Measurements from ENCODE around the gene HSBP1L1.
A peak's percentile ranks its signal among the peaks of the same experiment; 100 is the strongest.

The HSBP1L1 gene

DNA sequence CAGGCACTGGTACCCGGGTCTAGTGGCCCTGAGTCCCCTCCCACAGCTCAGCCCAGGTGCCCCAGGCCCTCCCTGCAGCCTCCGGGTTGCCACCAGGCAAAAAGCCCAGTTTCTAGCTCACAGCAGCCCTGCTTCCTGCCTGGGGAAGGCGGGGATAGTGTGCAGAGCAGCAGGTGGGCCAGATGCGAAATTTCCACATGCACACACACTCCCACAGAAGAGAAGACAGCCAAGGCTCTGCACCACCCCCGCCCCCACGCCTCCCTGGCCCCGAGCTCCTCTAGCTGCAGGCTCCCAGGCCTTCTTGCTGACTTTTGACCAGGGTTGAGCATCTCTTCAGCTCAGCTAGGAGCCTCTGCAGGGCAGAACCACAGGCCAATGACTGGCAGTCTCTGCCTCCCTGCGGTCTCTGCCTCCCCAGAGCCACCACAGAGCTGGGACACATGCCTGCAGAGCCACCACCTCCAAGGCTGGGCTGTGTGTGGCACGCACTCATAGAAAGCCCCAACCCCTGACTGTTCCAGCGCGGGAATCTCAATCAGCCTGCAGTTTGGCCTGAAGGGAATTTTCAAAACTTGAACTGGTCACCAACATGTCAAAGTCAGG is 20.2 kb upstream of the HSBP1L1 start:
- no peak for FAIRE-seq
- DNase-seq (ENCODE audit: insufficient read length, low spot score) = no peak

DNA sequence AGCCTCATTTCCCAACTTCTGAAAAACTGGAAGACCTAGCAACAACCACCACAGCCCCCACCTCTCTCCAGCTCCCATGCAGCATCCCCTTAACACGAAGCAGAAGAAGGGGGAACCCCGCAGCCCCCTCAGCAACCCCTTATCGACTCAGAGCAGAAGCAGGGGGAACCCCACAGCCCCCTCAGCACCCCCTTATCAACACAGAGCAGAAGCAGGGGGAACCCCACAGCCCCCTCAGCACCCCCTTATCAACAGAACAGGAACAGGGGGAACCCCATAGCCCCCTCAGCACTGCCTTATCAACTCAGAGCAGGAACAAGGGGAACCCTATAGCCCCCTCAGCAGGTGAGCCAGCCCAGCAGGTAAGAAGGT is 19.7 kb upstream of the HSBP1L1 start:
- DNase-seq (ENCODE audit: insufficient read length, low spot score) = no peak
- no peak for FAIRE-seq

DNA sequence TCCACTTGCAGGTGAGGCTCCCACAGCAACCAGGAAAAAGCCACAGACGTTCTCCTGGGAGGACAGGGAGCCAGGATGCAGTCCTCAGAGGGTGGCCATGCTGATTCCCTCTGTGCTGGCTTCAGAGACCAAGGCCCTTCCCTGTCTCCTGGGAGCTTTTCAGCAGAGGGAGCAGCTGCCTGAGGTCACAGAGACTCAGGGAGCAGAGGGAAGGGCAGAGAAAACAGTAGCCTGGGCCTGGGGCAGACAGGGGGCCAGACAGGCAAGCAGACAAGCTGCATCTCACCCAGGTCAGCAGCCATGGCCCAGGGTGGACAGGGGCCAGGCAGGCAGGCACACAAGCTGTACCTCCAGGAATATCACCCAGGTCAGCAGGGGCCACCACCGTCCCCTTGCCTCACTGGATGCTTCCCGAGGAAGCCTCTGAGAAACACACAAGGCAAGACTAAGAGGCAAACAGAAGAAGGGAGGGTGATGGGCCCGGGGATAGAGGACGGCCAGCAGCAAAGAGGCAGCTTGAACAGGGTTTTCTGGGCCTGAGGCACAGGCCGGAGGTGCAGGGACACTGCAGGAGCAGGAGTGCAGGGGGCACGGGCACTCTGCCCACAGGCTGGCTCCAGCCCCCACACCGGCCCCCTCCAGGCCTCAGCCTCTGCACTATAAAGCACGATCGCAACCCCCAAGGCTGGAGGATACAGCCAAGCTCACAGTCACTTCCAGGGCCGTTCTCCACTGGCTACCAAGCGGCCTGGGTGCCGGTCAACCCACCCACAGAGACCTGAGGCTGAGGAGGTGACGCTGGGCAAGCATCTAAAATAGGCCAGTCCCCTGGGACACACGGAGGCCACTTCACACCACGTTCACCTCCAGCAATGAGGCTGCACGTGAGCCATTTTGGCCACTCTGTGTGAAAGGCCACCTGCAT is 19.1 kb upstream of the HSBP1L1 start:
- FAIRE-seq = no peak

DNA sequence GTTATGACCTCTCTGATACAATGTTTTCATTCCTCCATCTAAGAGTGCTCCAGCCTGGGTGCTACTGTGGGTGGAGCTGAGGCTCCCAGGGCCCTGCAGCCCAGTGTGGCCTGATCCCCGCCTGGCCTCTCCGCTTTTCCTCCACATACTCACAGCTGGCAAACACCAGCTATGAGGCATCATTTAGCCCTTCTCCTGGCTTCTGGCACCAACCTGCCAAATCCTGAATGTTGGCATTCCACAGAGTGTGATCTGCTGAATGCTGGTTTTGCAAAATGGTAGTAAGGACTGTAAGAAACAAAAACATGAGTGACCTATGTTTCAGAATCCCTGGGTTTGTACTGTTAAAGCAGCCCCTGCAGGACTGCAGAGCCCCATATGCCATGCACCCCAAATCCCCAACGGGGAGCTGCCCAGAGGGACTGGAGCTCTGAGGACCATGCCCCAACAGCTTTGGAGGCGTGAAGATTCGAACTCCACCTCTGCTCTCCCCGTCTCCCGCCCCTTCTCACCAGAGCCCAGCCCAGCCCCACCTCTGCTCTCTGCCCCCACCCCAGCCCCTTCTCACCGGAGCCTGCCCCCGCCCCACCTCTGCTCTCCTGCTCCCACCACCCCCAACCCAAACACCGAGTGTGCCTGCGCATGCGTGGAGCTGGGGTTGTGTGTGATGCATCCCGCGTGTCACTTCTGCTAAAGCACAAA is 17.2 kb upstream of the HSBP1L1 start:
- no peak for FAIRE-seq
- DNase-seq (ENCODE audit: insufficient read length, low spot score) = no peak

More for the DNA sequence above, 19.1 kb upstream of the HSBP1L1 start:
- no peak for DNase-seq (ENCODE audit: insufficient read length, low spot score)

GRCh38 chr18:79947881-79948610 is 16.4 kb upstream of the HSBP1L1 start:
- FAIRE-seq (no peak), DNase-seq (ENCODE audit: insufficient read length, low spot score) (no peak)

DNA sequence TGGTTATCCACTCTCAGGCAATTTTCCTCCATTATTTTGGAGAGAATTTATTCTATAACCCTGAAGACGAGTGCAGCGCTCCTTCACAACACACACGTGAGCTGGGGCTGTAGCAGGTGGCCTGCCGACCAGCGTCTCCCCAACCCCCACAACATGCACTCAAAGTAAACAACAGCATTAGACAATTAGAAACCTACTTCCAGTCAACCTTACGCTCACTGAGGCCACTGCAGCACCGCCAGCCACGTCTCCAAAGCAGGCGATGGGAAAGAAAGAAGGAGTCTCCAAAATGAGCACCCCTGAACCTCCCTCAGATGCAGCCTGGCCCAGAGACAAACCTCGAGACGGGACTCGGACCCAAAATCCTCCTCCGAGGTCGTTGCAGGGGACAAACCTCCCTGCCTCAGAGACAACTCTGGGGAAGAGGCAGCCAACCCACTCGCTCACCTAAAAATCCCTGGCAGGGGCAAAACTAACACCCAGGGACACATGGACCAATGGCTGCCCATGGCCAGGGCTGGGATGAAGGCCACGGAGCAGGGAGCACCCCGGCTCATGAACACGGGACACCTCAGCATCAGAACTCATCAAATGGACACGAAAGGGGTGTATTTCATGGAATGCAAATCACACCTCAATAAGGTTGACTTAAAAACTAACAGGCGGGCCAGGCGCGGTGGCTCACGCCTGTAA is 15.6 kb upstream of the HSBP1L1 start:
- DNase-seq (ENCODE audit: insufficient read length, low spot score) (no peak), FAIRE-seq (no peak)

- no peak for DNase-seq (ENCODE audit: insufficient read length, low spot score)
- FAIRE-seq = no peak
Measured at GRCh38 chr18:79949697-79950487, 14.6 kb upstream of the HSBP1L1 start.

DNA sequence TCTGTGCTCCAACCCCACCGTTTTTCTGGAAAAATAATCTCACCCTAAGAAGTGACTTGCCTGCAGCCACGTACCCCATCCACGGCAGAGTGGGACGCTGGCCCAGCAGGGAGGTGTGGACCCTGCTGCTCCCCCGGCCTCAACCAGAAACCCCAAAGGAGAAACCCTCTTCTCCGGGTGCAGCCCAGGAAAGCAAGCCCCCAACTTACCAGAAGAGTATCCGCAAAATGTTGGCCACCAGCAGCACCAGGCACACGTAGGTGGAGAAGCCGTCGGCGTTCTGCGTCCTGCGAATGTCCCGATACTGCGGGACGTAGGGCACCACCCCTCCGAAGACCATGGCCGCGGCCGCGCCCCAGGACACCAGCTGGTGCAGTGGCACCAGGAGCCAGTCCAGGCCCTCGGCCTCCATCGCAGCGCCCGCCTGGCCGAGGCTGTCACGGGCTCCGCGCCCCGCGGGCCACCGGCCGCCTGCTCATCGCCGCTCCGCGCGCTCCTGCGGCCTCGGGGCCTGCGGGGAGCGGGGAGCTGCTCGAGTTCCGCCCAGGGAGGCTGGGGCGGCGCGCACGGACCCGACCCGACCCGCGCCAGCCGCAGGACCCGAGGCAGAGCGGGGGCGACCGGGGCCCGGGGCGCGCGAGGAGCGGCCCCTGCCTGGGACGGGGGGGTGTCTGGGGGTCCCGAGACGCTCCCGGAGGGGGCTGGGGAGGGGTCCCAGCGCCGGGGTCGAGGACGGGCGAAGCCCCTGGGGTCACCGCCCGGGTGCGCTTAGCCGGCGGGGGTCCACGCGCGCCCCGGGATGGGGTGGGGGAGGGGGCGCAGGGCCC is 13.7 kb upstream of the HSBP1L1 start:
- DNase-seq (ENCODE audit: insufficient read length, low spot score) = no peak

DNA sequence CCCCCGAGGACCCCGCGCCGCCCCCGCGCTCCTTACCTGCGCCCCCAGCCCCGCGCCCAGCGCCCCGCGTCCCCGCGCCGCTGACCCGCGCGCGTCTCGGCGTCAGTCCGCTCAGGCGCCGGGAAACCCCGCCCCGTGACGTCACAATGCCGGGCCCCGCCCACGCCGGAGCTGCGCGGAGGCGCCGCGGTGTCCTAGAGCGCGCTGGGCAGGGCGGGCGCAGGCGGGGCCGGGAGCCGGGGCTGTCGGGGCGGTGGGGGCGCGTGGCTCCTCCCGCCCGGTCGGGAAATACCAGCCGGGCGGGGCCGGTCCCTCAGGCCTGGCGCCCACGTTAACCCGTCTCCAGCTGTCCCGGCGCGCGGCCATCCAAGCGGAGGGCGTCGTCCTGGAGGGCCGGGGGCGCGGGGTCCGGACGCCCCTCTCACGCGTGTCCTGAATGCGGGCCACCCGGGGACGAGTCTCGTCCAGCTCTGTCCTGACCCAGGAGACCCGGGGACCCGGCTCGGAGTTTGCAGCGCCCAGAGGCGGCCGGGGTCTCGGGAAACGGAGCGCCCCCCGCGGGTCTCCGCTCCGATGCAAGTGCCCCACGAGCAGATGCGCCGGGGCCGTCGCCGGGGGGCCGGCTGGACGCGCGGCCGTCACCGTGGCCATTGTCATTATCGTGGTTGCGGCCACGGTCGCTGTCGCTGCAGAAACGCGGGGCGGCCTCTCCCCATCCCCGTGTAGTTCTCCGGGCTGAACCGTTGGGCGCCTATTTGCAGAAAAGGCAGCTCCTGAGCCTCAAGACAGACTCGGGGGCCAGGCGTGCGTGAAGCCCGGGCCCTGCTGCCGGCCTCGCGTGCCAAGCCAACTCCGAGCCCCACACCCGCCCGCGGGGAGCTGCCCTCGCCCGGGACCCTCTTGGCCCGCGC is 12.6 kb upstream of the HSBP1L1 start, which contains the start of gene SLC66A2:
SLC66A2 (minus strand) TSS at position 109 of the 911 bp plus-strand sequence. CDS start 727 bp downstream, outside the sequence.
- DNase-seq (ENCODE audit: insufficient read length, low spot score) (peak; percentile 60), FAIRE-seq (no peak)

More for the DNA sequence above, 13.7 kb upstream of the HSBP1L1 start:
- no peak for FAIRE-seq

DNA sequence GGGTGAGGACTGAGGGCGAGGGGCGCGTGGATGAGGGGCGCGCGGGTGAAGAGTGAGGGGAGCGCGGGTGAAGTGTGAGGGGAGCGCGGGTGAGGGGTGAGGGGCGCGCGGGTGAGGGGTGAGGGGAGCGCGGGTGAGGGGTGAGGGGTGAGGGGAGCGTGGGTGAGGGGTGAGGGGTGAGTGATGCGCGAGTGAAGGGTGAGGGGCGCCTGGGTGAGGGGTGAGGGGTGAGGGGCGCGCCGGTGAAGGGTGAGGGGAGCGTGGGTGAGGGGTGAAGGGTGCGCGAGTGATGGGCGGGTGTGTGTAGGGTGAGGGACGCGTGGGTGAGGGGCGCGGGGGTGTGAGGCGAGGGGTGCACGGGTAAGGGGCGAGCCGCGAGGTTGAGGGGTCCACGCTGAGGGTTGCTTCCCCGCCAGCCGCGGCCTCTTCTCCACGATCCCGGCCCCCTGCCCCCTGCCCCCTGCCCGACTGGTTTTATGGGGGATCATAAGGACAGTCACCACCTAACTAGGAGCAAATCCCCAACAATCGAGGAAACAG is 11.9 kb upstream of the HSBP1L1 start:
- no peak for FAIRE-seq
- no peak for DNase-seq (ENCODE audit: insufficient read length, low spot score)

DNA sequence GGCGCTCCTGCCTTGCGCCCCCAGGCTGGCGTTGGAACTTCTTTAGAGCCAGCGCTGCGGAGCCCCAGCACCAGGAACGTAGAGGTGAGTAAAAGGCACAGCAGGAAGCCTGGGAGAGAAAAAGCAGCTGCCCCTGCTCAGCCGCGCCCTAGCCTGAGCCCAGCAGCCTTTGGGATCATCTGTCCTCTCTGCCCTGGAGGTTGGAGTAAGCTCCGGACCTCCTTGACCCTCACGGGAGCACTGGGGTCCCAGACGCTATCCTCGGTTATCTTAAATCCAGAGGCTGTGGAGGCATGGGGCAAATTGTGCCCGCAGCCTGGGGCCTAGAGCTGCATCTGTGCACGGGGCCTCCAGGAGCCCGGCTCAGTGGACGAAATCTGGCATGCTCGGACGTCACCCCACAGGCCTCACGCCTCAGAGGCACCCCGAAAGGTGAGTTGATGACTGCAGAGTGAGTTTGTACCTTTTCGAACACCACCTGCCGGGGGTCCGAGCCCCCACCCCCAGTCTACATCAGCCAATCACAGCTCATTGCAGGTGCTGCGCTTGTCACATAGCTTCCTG is 11.4 kb upstream of the HSBP1L1 start:
- DNase-seq (ENCODE audit: insufficient read length, low spot score) (no peak), FAIRE-seq (no peak)

GRCh38 chr18:79953971-79954651 is 10.3 kb upstream of the HSBP1L1 start:
- FAIRE-seq (no peak), DNase-seq (ENCODE audit: insufficient read length, low spot score) (no peak)

DNA sequence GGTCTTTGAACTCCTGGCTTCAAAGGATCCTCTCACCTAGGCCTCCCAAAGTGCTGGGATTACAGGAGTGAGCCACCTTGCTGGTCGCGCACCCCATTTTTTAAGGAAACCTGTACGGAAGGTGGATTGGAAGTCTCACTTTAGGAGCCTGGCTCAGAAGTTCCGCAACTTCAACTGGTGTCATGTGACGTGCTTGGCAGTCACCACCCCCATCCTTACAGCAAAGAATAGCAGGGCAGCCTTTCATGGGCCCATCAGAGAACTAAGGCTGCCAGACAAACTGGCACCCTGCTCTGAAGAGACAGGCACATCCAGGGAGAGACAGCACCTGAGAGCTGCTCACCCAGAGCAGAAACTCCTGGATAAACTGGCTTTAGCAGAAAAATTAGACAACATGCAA is 9.7 kb upstream of the HSBP1L1 start:
- FAIRE-seq = no peak
- DNase-seq (ENCODE audit: insufficient read length, low spot score) = no peak

- DNase-seq (ENCODE audit: insufficient read length, low spot score) (no peak), FAIRE-seq (no peak)
Measured at GRCh38 chr18:79955302-79956075, 9.0 kb upstream of the HSBP1L1 start.

GRCh38 chr18:79956276-79956675 is 8.2 kb upstream of the HSBP1L1 start:
- DNase-seq (ENCODE audit: insufficient read length, low spot score) (no peak), FAIRE-seq (no peak)

- DNase-seq (ENCODE audit: insufficient read length, low spot score) = no peak
- no peak for FAIRE-seq
Measured at GRCh38 chr18:79958981-79959380, 5.5 kb upstream of the HSBP1L1 start.

All from HTR-8/SVneo (cell line).